SKM-1 treated with dmso at 0.1 percent for 144 hours (cell line): ENCODE results near the gene IGFL3.
A peak's percentile ranks its signal among the peaks of the same experiment; 100 is the strongest.
"Not testable (repeated sequence)": the region's sequence is repeated elsewhere in the genome, so short reads cannot be mapped to it uniquely, and the experiment has no call there.

Source experiments
- DNase-seq: peaks from one replicate; lab custom pipeline; 2025; ENCODE audit not compliant: unreplicated experiment; lab: John Stamatoyannopoulos, UW

The IGFL3 gene

GRCh38 chr19:46126086-46126580, 1.6 kb upstream of the IGFL3 start:
- DNase-seq = no peak

GRCh38 chr19:46125447-46125846, 959 bp upstream of the IGFL3 start:
- no peak for DNase-seq

GRCh38 chr19:46118136-46118535, 6.4 kb downstream of the IGFL3 start:
- no peak for DNase-seq

DNA sequence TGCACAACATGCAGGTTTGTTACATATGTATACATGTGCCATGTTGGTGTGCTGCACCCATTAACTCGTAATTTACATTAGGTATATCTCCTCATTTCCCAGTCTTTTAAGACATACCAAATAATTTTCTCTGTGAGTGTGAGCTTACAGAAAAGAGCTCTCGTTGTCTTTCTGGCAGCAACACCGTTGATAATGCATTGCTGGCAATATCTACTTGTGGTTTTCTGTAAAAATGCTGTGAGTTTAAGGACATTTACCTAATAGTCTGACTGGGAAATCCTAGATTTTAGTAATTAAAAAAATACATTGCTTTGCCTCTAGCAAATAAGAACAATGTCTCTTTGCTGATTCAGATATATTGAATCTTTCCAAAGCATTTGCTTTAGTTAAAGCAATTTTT, 8.4 kb downstream of the IGFL3 start:
- no peak for DNase-seq

GRCh38 chr19:46115396-46116106, 8.9 kb downstream of the IGFL3 start:
- peak; percentile 1 for DNase-seq

DNA sequence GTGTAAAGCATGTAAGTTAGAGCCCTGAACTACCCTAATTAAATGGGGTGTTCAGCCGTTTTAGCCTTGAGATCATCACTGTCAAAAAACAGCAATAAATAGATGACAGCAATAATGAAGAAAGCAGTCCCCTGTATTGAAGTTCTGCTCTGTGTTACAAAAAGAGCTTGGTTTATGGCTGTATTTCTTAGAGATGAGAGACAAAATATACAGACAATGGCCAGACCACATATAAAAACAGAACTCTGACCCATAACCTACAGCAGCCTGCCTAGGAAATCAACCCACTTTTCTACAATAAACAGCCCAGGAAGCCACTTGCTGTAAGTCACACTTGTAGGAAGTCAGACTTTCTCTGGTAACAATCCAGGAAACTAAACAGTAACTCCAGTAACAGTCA, 10.8 kb downstream of the IGFL3 start:
- no peak for DNase-seq

DNA sequence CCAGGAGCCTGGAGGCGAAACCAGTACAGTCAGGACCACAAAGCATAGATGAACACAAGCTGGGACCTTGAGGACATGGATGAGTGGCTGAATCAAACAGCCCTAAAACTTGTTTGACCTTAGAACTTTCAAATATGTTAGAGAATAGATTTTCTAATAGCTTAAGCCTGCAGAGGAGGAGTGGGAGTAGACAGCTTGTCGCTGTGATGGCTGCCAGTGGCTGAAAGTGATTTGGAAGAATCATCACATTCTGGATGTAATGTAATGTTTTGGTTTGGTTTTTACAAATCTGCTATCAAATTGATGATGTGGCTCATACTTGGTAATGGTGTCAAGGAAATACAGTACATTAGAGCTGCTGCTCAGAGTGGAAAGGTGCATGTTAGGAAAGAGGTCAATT, 12.0 kb downstream of the IGFL3 start:
- DNase-seq = no peak

DNA sequence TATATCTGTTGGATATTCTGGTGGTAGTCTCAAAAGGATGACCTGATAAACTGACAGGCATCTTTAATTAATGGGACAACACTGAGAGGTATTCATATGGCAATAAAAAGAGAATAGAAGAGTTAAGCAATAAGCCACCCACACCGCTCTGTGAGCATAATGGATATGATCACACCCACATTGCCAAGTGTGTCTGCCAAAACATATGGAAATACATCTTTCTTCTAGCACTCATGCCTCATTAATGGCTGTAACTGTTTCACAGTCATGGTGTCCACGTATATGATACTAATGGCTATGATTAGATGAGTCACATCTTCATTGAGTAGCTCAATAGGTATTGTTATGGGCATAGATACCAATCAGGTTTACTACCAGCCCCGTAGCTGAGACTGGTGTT, 13.1 kb downstream of the IGFL3 start:
- DNase-seq = no peak

DNA sequence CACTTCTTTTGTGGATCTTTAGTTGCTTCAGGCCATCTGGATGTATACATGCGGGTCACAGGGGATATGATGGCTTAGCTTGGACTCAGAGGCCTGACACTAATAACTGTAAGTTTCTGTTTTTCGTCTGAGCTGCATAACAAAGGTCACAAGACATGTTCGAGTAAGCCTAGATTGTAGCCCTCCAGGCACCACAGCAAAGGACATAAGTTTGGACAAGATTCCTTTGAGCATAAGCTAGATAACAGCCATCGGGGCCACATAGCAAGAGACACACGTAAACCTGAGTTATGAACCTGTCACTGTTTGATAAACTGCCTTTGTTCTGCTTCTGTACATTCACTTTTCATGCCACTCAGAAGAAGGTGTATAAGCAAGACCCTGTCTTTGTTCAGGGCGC, 14.6 kb downstream of the IGFL3 start:
- DNase-seq = no peak

GRCh38 chr19:46107371-46107770, 17.1 kb downstream of the IGFL3 start:
- no peak for DNase-seq

- not testable (repeated sequence) for DNase-seq
These were observed 22.2 kb downstream of the IGFL3 start for GRCh38 chr19:46102333-46102732.

DNA sequence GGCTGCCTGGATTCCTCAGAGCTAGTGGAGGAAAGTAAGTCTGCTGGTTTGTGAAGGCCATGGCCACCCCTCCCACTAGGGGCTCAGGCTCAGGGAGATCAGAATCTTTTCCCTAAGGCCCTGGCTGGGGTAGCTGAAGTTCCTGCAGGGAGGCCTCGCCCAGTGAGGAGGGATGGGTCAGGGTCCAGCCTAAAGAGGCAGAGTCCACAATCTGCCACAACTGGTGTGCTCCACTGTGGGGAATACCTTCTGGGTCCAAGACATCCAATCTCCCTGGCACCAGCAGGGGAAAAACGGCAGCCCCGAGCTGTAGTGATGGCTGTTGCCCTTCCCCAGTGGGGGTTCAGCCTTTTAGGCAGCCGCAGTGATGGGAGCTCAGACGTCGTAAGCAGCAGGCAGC, 23.2 kb downstream of the IGFL3 start:
- no peak for DNase-seq

DNA sequence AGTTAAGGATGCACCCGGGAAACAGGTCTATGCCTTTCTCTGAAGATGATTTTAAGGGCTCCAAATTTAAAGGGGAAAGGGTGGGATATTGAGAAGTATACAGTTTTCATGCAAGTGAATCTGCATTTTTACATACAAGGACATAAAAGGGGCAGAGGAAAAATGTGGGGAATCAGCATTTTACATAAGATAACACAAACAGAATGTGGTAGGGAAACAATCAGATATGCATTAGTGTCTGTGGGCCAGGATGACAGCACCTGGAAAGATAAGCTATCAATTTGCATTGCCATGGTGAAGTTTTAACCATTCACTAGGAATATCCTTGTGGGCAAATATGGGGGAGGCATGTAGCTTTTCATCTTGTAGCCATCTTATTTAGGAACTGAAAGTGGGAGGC, 24.1 kb downstream of the IGFL3 start:
- no peak for DNase-seq

- no peak for DNase-seq
These were observed 34.0 kb downstream of the IGFL3 start for GRCh38 chr19:46090444-46090843.

DNA sequence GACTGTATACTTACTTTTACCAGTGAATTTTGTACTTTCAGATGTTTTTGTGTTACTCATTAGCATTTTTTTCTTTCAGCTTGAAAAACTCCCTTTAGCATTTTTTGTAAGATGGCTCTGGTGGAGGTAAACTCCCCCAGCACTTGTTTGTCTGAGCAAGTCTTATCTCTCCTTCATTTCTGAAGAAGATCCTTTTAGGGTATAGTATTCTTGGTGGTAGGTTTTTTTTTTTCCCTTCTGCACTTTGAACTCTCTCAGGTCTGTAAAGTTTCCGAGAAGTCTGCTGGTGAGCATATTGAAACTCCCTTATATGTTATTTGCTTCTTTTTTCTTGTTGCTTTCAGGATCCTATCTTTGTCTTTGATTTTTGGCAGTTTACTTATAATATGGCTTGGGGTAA, 35.1 kb downstream of the IGFL3 start:
- no peak for DNase-seq

DNA sequence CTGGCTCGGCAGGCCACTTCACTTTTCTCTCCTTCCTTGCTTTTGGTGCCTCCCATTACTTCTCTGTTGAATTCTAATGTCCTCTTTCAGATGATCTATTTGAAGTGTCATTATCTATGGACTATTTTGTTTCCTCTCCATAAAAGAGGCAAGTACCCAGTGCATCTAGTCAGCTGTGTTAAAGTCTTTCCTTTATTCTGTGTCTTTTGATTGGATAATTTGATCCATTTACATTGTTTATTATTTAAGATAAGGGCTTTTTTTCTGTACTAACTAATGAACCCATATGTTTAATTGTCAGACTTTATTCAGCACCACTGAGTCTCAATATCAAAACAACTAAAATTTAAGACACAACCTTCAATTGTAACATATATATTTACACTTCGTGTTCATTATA, 36.4 kb downstream of the IGFL3 start:
- DNase-seq = no peak

- no peak for DNase-seq
These were observed 38.6 kb downstream of the IGFL3 start for GRCh38 chr19:46085888-46086287.

DNA sequence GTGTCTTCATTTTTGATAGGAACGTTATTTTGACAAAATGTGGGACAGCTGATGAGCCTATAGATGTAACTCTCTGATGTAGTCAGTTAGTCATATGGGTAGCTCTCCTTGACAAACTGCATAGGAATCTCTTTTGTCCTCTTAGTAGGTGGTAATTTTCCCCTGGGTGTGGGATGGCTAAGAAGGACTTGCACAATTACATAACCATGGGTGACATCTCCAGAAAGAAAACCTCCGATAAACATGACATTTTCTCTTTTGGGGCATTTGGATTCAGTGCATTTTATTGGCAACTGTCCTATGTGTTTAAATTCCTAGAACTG, 41.8 kb downstream of the IGFL3 start:
- no peak for DNase-seq

DNA sequence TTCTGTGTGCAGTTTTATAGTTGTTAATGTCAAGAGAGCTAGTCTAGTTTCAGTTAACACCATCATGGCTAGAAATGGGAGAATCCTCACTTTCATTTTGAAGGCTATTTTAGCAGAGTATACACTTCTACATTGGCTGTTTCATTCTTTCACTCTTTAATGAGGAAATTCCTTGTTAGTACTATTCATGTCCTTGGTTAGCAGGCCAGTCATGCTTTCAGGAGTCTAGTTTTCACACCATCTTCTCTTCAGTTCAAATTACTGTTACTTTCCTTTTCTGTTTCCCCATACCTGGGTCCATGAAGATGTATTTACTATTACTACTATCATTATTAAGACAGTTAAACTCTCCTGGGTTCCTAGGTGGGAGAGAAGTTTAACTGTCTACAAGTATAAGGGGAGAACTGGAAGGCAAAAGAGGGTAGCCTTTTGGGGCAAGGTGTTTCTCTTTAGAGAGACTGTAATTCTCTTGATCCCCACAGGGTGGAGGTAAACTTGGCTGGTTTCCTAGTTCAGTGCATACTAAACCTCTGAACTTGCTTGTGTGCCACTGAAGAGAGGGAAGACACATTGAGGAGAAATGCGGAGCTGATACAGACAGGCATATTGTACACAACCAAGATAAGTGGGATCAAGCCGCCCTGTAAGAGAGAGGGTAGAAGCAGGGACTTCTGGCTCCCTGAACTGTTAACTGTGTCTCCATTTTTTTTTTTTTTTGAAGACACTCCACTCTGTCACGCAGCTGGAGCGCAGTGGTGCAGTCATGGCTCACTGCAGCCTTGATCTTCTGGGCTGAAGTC, 42.4 kb downstream of the IGFL3 start:
- DNase-seq = no peak

DNA sequence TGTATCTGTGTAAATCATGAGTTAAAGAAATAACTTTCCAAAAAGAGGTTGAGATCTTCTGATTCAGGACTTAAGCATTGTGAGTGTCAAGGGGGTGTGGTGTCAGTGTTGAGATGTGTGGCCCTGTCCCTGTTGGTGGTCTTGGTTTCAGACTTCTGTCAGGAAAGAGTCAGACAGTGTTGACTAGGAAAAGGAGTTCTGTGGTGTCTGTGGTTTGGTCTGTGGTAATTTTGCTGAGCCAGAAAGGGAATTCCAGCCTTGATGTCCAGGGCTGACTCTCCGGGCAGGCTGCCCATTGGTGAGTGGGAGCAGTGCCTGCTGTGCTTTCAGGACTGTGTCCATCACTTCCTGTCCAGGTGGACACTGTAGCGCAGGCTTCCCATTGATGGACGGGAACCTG, 43.9 kb downstream of the IGFL3 start:
- DNase-seq = no peak

GRCh38 chr19:46079576-46079975, 44.9 kb downstream of the IGFL3 start:
- no peak for DNase-seq

- not testable (repeated sequence) for DNase-seq
These were observed 45.7 kb downstream of the IGFL3 start for GRCh38 chr19:46078573-46079332.
